DND-41 (cell line): ENCODE results near the gene OR6S1.

Experiments used
- ATAC-seq: fragments of 200-7000 bp; cut with Tn5 transposase; 3 replicates; pipeline ENCODE4 v1.9.1; 2021; ENCODE audit warnings: low read depth; ENCODE audit not compliant: insufficient read depth
- DNase-seq: peaks from one replicate; pipeline ENCODE4 v3.0.0-alpha.2; 2020
- H2AFZ ChIP-seq: 2 replicates; pipeline ENCODE4 v1.6.0; 2012; ENCODE audit warnings: low read depth, low read length
- H3K27ac ChIP-seq: 2 replicates; pipeline ENCODE4 v1.5.1; 2012; ENCODE audit warnings: low read length, inconsistent platforms
- H3K27me3 ChIP-seq: fragments of 200-600 bp; sonication (generic); 2 replicates; pipeline ENCODE4 v1.6.0; 2012; ENCODE audit warnings: low read length, mild to moderate bottlenecking, inconsistent platforms; ENCODE audit not compliant: insufficient read depth, poor library complexity
- H3K36me3 ChIP-seq: 2 replicates; pipeline ENCODE4 v1.5.1; 2012; ENCODE audit warnings: low read length, inconsistent platforms; ENCODE audit not compliant: insufficient read depth
- H3K4me1 ChIP-seq: 2 replicates; pipeline ENCODE4 v1.5.1; 2012; ENCODE audit warnings: mild to moderate bottlenecking, low read length; ENCODE audit not compliant: insufficient read depth
- H3K4me2 ChIP-seq: 2 replicates; pipeline ENCODE4 v1.6.0; 2012; ENCODE audit warnings: mild to moderate bottlenecking, moderate library complexity, low read length, inconsistent platforms; ENCODE audit not compliant: insufficient read depth
- H3K4me3 ChIP-seq, 2 experiments: fragments of 200-600 bp in 1 of 2; shearing (Covaris generic) in 1 of 2; 2 replicates each; pipeline ENCODE4 v1.5.1; 2012 to 2016; ENCODE audit warnings: inconsistent platforms in 2 of 2, low read length in 2 of 2, mild to moderate bottlenecking in 2 of 2, low read depth in 1 of 2, moderate library complexity in 1 of 2
- H3K79me2 ChIP-seq: 2 replicates; pipeline ENCODE4 v1.6.0; 2012; ENCODE audit warnings: low read length, inconsistent platforms; ENCODE audit not compliant: insufficient read depth
- H3K9ac ChIP-seq: 2 replicates; pipeline ENCODE4 v1.6.0; 2012; ENCODE audit warnings: low read depth, mild to moderate bottlenecking, inconsistent platforms, low read length, moderate library complexity
- H3K9me3 ChIP-seq: 2 replicates; pipeline ENCODE4 v1.5.1; 2012; ENCODE audit warnings: low read length, moderate library complexity, mild to moderate bottlenecking, inconsistent platforms; ENCODE audit not compliant: insufficient read depth, severe bottlenecking
- H4K20me1 ChIP-seq: 2 replicates; pipeline ENCODE4 v1.6.0; 2012; ENCODE audit warnings: low read length; ENCODE audit not compliant: insufficient read depth
- CTCF ChIP-seq: IDR thresholded peaks from 2 replicates; pipeline ENCODE4 v1.5.1; 2012; ENCODE audit warnings: borderline replicate concordance, low read length, moderate library complexity, mild to moderate bottlenecking; ENCODE audit not compliant: poor library complexity, severe bottlenecking; ENCODE audit errors: extremely low read depth
- EZH2 ChIP-seq: IDR thresholded peaks from 3 replicates; pipeline ENCODE4 v1.6.1; 2012; ENCODE audit warnings: borderline replicate concordance, low read depth, mild to moderate bottlenecking, moderate library complexity, low read length, inconsistent platforms; ENCODE audit not compliant: severe bottlenecking

The OR6S1 gene

GRCh38 chr14:20609215-20610001 is 32.1 kb downstream of the OR6S1 start:
- Histone ChIP-seq H4K20me1 (no peaks in the 10 kb centered on the region), H3K4me1 (peaks cover 57% of the 10 kb centered on the region), H3K36me3 (no peaks in the 10 kb centered on the region), H2AFZ (peak overlapping the region; percentile 80), H3K4me3 (peak overlapping the region; percentile 25 to 65; a peak in 3 of 4 replicates), H3K9me3 (no peaks in the 10 kb centered on the region), H3K27me3 (peaks cover 11% of the 10 kb centered on the region), H3K79me2 (no peaks in the 10 kb centered on the region), H3K4me2 (peak overlapping the region; percentile 88), H3K27ac (no peak overlapping the region), H3K9ac (peak overlapping the region; percentile 53)
- ATAC-seq (peak; percentile 15; the same call in 2 of the 3 replicates), DNase-seq (peak; percentile 73)
- TF ChIP-seq CTCF (peak; percentile 98), EZH2 (no peak)

DNA sequence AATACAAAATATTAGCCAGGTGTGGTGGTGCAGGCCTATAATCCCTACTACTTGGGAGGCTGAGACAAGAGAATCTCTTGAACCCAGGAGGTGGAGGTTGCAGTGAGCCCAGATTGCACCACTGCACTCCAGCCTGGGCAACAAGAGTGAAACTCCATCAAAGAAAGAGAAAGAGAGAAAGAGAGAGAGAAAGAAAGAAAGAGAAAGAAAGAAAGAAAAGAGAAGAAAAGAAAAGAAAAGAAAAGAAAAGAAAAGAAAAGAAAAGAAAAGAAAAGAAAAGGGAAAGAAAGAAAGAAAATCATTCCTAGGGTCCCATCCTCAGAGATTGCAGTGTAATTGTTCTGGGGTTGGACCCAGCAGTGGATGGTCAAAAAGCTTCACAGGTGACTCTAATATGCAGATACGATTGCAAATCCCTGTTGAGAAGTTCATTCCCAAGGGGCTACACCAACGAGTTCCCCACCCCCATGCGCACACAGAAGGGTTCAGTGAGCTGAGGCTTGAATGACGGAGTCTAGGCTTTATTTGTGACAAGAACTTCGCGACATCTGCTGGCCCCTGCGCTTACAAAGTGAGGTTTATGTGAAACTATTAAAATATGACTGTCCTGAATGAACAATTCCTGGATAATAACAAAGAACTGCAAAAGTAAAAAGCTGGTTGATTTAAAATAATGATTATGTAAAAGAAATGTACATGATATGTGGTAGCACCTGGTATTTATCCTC is 32.9 kb downstream of the OR6S1 start:
- Histone ChIP-seq H3K36me3 (no peaks in the 10 kb centered on the region), H3K4me1 (peaks cover 49% of the 10 kb centered on the region), H3K4me3 (no peak overlapping the region), H3K4me2 (0 out of 2 replicates have a peak overlapping the region, but pooled peaks have one; percentile 88), H3K79me2 (no peaks in the 10 kb centered on the region), H2AFZ (no peak overlapping the region), H3K9ac (no peak overlapping the region; the same call in 1 of the 2 replicates), H3K27ac (no peak overlapping the region), H4K20me1 (no peaks in the 10 kb centered on the region), H3K27me3 (peaks cover 11% of the 10 kb centered on the region), H3K9me3 (no peaks in the 10 kb centered on the region)
- no peak for DNase-seq
- TF ChIP-seq CTCF (no peak), EZH2 (no peak)
- ATAC-seq: no peak

- DNase-seq (no peak), ATAC-seq (no peak)
- no peak overlapping the region for H3K4me2 ChIP-seq
- TF ChIP-seq CTCF (no peak), EZH2 (no peak)
- no peak overlapping the region for H3K27ac ChIP-seq
- no peak overlapping the region for H3K4me3 ChIP-seq
- H3K27me3 ChIP-seq: peaks cover 11% of the 10 kb centered on the region
- no peaks in the 10 kb centered on the region for H3K9me3 ChIP-seq
- no peak overlapping the region for H2AFZ ChIP-seq
- H3K36me3 ChIP-seq: no peaks in the 10 kb centered on the region
- no peaks in the 10 kb centered on the region for H4K20me1 ChIP-seq
- H3K4me1 ChIP-seq: peaks cover 39% of the 10 kb centered on the region
- no peaks in the 10 kb centered on the region for H3K79me2 ChIP-seq
- H3K9ac ChIP-seq: no peak overlapping the region
Observed at GRCh38 chr14:20607617-20608016, 33.9 kb downstream of the OR6S1 start.
